Measurements from ENCODE around the gene DUOXA1. TPM values are rescaled to one million over a fixed set of nuclear protein-coding genes. Genes with fewer than 3 reads are reported as not detected.

DUOXA1 gene
- total RNA-seq, 1 donor from 2014 or later: 27.1 TPM

DNA sequence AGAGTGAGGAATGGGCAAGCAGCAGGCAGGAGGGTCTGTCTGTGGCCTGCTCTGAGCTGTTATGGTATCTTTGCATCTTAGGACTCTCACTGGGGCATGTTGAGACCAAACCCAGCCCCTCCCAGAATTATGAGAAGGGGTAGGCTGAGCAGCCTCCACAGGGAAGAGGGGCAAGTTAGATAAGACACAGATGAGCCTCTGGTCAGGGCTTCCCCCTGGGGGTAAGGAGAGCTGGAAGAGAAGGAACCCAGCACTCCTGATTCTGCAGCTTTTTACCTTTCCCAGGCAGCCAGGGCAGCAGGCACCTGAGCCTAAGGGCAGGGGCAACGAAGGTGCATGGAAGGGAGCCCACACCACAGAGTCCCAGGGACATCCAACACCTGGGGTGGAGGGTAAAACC is 19.4 kb upstream of the DUOXA1 start:
- FAIRE-seq (no peak), DNase-seq (ENCODE audit: low read depth) (no peak)
- Histone ChIP-seq H3K27me3 (ENCODE audit: control insufficient read depth, insufficient read depth, low read length) (no peaks in the 10 kb centered on the region), H3K4me3 (ENCODE audit: low read depth, low read length) (no peak overlapping the region), H3K36me3 (ENCODE audit: control insufficient read depth, insufficient read depth, low read length) (peaks cover 34% of the 10 kb centered on the region)
- TF ChIP-seq, protein P1, sequence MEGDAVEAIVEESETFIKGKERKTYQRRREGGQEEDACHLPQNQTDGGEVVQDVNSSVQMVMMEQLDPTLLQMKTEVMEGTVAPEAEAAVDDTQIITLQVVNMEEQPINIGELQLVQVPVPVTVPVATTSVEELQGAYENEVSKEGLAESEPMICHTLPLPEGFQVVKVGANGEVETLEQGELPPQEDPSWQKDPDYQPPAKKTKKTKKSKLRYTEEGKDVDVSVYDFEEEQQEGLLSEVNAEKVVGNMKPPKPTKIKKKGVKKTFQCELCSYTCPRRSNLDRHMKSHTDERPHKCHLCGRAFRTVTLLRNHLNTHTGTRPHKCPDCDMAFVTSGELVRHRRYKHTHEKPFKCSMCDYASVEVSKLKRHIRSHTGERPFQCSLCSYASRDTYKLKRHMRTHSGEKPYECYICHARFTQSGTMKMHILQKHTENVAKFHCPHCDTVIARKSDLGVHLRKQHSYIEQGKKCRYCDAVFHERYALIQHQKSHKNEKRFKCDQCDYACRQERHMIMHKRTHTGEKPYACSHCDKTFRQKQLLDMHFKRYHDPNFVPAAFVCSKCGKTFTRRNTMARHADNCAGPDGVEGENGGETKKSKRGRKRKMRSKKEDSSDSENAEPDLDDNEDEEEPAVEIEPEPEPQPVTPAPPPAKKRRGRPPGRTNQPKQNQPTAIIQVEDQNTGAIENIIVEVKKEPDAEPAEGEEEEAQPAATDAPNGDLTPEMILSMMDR (IDR thresholded peaks at IDR 0.05; ENCODE audit: insufficient read depth, low read length, severe bottlenecking): no peak

DNA sequence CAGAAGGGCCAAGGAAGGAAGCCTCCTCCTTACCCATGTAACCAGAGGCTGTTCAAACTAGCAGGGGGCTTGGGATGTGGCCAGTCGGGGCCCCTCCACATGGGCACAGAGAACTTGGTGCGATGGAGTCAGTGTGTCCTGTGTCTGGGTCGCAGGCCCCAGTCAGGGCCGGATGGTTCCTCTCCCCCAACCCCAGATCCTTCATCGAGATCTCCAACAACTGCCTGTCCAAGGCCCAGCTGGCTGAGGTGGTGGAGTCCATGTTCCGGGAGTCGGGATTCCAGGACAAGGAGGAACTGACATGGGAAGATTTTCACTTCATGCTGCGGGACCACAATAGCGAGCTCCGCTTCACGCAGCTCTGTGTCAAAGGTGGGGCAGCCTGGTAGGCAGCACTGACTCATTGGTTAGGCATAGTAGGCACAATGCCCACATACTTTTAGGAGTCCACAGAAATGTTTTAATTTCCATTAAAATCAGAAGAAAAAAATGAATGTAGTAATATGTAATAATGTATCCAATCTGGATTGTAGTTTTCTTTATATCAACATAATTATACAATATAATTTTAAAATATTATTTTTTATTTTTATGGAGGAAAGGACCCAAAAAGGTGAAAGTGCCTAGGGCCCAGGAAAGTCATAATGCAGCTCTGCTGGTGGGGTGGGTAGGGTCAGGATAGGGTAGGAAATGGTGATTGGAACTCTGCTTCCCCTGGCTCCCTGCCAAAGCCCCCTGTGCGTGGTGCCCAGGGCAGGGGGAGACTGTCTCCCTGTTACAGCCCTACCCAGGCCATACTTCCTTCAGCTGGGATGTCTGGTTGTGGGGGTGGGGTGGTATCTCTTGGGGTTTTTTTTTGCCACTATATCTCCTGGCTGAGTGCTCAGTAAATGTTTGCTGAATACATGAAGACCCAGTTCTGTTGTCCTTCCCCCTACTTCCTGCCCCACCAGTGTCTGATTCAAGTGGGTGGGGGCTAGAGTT is 18.7 kb upstream of the DUOXA1 start:
- H3K36me3 ChIP-seq (ENCODE audit: control insufficient read depth, insufficient read depth, low read length): peaks cover 34% of the 10 kb centered on the region
- H3K27me3 ChIP-seq (ENCODE audit: control insufficient read depth, insufficient read depth, low read length): no peaks in the 10 kb centered on the region
- no peak overlapping the region for H3K4me3 ChIP-seq (ENCODE audit: low read depth, low read length)
- TF ChIP-seq, protein P1 (IDR thresholded peaks at IDR 0.05; ENCODE audit: insufficient read depth, low read length, severe bottlenecking): no peak
- FAIRE-seq: no peak
- DNase-seq (ENCODE audit: low read depth): peak; percentile 52

DNA sequence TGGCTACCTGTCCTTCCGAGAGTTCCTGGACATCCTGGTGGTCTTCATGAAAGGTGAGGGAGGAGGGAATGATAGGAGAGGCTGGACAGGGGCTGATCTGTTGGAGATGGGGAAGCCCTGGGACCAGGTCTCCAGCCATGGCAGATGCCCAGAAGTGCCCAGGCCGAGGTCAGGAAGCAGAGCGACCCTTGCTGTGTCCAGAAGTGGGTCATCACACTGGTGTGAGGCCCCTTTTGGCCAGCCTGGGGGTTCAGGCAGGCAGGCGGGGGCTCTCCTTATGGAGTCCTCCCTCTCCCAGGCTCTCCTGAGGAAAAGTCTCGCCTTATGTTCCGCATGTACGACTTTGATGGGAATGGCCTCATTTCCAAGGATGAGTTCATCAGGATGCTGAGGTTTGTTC is 17.9 kb upstream of the DUOXA1 start:
- no peak overlapping the region for H3K4me3 ChIP-seq (ENCODE audit: low read depth, low read length)
- DNase-seq (ENCODE audit: low read depth) (no peak), FAIRE-seq (no peak)
- no peaks in the 10 kb centered on the region for H3K27me3 ChIP-seq (ENCODE audit: control insufficient read depth, insufficient read depth, low read length)
- H3K36me3 ChIP-seq (ENCODE audit: control insufficient read depth, insufficient read depth, low read length): peaks cover 39% of the 10 kb centered on the region
- TF ChIP-seq, protein P1 (IDR thresholded peaks at IDR 0.05; ENCODE audit: insufficient read depth, low read length, severe bottlenecking): no peak

DNA sequence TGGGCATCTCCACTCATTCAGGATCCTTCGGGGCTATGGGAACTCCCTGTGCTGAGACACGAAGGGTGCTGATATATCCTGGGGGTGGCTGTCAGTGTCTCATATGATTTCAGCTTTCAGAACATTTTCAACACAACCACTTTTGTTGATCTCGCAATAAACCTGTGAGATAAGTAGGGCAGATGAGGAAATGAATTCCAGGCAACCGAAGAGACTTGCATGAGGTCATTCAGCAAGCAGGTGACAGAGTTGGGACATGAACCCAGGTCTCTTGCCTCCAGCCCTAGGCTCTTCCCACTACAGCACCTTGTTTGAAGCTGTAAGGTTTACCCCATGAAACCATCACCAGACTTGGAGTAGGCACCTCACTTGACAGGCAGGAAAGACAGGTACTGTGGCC is 16.7 kb upstream of the DUOXA1 start:
- Histone ChIP-seq H3K36me3 (ENCODE audit: control insufficient read depth, insufficient read depth, low read length) (peaks cover 41% of the 10 kb centered on the region), H3K4me3 (ENCODE audit: low read depth, low read length) (no peak overlapping the region), H3K27me3 (ENCODE audit: control insufficient read depth, insufficient read depth, low read length) (no peaks in the 10 kb centered on the region)
- DNase-seq (ENCODE audit: low read depth): peak; percentile 49
- peak; percentile 92 for FAIRE-seq
- TF ChIP-seq, protein P1 (IDR thresholded peaks at IDR 0.05; ENCODE audit: insufficient read depth, low read length, severe bottlenecking): no peak

DNA sequence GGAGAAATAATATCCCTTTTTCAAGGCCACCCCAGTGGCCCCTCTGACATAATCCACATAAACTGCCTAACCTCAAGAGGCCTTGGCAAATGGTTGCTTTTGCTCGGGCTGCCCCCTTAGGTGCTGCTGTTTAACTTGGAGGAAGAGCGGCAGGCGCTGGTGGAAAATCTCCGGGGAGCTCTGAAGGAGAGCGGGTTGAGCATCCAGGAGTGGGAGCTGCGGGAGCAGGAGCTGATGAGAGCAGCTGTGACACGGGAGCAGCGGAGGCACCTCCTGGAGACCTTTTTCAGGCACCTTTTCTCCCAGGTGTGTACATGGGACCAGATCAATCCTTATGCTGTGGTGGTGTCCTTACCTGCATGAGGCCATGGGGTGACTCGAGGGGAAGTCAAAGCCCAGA is 15.1 kb upstream of the DUOXA1 start:
- no peak for FAIRE-seq
- Histone ChIP-seq H3K36me3 (ENCODE audit: control insufficient read depth, insufficient read depth, low read length) (peaks cover 43% of the 10 kb centered on the region), H3K27me3 (ENCODE audit: control insufficient read depth, insufficient read depth, low read length) (no peaks in the 10 kb centered on the region), H3K4me3 (ENCODE audit: low read depth, low read length) (no peak overlapping the region)
- TF ChIP-seq, protein P1 (IDR thresholded peaks at IDR 0.05; ENCODE audit: insufficient read depth, low read length, severe bottlenecking): no peak
- no peak for DNase-seq (ENCODE audit: low read depth)

Measured in bronchial epithelial cell (primary cell).